ENCODE results near the gene PTGR2. TPM values are rescaled to one million over a fixed set of nuclear protein-coding genes. Genes with fewer than 3 reads are reported as not detected.

Gene PTGR2
- total RNA-seq, 1 donor from 2014 or later: 5.8 TPM

DNA sequence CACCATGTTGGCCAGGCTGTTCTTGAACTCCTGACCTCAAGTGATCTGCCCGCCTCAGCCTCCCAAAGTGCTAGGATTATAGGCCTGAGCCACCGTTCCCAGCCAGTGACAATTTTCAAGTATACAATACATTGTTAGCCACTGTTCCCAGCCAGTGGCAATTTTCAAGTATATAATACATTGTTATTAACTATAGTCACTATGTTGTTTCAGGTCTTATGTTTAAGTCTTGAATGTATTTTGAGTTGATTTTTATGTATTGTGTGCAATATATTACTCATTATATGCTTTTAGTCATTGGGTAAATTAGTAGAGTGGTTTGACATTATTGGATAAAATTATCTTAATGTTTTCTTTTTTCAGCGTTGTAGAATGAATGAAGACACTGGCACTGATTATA, 22.0 kb downstream of the PTGR2 start:
- no peaks in the 10 kb centered on the region for H3K79me2 ChIP-seq (ENCODE audit: insufficient read depth, low read length)
- H3K4me2 ChIP-seq (ENCODE audit: low read length): no peak overlapping the region
- H3K36me3 ChIP-seq (ENCODE audit: insufficient read depth, low read length): no peaks in the 10 kb centered on the region
- no peak for TF ChIP-seq EZH2 (IDR thresholded peaks at IDR 0.05; ENCODE audit: insufficient read depth, low read length)
- TF ChIP-seq, protein P1, sequence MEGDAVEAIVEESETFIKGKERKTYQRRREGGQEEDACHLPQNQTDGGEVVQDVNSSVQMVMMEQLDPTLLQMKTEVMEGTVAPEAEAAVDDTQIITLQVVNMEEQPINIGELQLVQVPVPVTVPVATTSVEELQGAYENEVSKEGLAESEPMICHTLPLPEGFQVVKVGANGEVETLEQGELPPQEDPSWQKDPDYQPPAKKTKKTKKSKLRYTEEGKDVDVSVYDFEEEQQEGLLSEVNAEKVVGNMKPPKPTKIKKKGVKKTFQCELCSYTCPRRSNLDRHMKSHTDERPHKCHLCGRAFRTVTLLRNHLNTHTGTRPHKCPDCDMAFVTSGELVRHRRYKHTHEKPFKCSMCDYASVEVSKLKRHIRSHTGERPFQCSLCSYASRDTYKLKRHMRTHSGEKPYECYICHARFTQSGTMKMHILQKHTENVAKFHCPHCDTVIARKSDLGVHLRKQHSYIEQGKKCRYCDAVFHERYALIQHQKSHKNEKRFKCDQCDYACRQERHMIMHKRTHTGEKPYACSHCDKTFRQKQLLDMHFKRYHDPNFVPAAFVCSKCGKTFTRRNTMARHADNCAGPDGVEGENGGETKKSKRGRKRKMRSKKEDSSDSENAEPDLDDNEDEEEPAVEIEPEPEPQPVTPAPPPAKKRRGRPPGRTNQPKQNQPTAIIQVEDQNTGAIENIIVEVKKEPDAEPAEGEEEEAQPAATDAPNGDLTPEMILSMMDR (IDR thresholded peaks at IDR 0.05; ENCODE audit: insufficient read depth, low read depth, low read length): no peak
- H3K9me3 ChIP-seq (ENCODE audit: insufficient read depth, low read depth, low read length): no peaks in the 10 kb centered on the region
- H3K4me3 Mint-ChIP-seq (ENCODE audit: unreplicated experiment): no peak overlapping the region
- H3K4me3 ChIP-seq (ENCODE audit: insufficient read depth, low read depth, low read length): no peak overlapping the region
- H3K27me3 ChIP-seq (ENCODE audit: insufficient read depth, low read length): no peaks in the 10 kb centered on the region
- H3K27me3 Mint-ChIP-seq (ENCODE audit: low read depth, unreplicated experiment): no peaks in the 10 kb centered on the region
- no peaks in the 10 kb centered on the region for H3K9me3 Mint-ChIP-seq (ENCODE audit: unreplicated experiment)
- H2AFZ ChIP-seq (ENCODE audit: low read depth, low read length): no peak overlapping the region
- no peak overlapping the region for H3K27ac ChIP-seq (ENCODE audit: low read depth, low read length)
- no peaks in the 10 kb centered on the region for H4K20me1 ChIP-seq (ENCODE audit: insufficient read depth, low read length)
- no peaks in the 10 kb centered on the region for H3K4me1 Mint-ChIP-seq (ENCODE audit: low read depth, unreplicated experiment)
- H3K9ac ChIP-seq (ENCODE audit: low read length): no peak overlapping the region
- H3K4me1 ChIP-seq (ENCODE audit: insufficient read depth, low read length): no peaks in the 10 kb centered on the region
- no peak for FAIRE-seq
- no peak overlapping the region for H3K27ac Mint-ChIP-seq (ENCODE audit: unreplicated experiment)
- peaks cover 1% of the 10 kb centered on the region for H3K36me3 Mint-ChIP-seq (ENCODE audit: low read depth, unreplicated experiment)
- DNase-seq (ENCODE audit: low read depth): no peak

DNA sequence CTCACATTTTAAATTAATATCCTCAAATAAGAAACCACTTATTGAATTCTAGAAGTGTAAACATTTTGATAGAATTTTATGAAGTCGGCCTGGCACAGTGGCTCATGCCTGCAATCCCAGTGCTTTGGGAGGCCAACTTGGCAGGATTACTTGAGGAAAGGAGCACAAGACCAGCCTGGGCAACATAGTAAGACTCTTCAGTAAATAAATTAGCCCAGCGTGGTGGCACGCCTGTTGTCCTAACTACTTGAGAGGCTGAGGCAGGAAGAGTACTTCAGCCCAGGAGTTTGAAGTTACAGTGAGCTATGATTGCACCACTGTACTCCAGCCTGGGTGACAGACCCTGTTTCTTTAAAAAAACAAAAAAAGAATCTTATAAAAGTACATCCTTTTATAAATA, 26.2 kb downstream of the PTGR2 start:
- Mint-ChIP-seq H3K9me3 (ENCODE audit: unreplicated experiment) (no peaks in the 10 kb centered on the region), H3K27me3 (ENCODE audit: low read depth, unreplicated experiment) (no peaks in the 10 kb centered on the region), H3K4me3 (ENCODE audit: unreplicated experiment) (no peak overlapping the region), H3K27ac (ENCODE audit: unreplicated experiment) (no peak overlapping the region), H3K36me3 (ENCODE audit: low read depth, unreplicated experiment) (peaks cover 1% of the 10 kb centered on the region), H3K4me1 (ENCODE audit: low read depth, unreplicated experiment) (no peaks in the 10 kb centered on the region)
- TF ChIP-seq EZH2 (IDR thresholded peaks at IDR 0.05; ENCODE audit: insufficient read depth, low read length): no peak
- TF ChIP-seq, protein P1 (IDR thresholded peaks at IDR 0.05; ENCODE audit: insufficient read depth, low read depth, low read length): no peak
- no peak overlapping the region for H3K27ac ChIP-seq (ENCODE audit: low read depth, low read length)
- no peaks in the 10 kb centered on the region for H3K9me3 ChIP-seq (ENCODE audit: insufficient read depth, low read depth, low read length)
- no peak overlapping the region for H3K9ac ChIP-seq (ENCODE audit: low read length)
- H3K27me3 ChIP-seq (ENCODE audit: insufficient read depth, low read length): no peaks in the 10 kb centered on the region
- DNase-seq (ENCODE audit: low read depth) (no peak), FAIRE-seq (no peak)
- H3K36me3 ChIP-seq (ENCODE audit: insufficient read depth, low read length): no peaks in the 10 kb centered on the region
- no peaks in the 10 kb centered on the region for H3K79me2 ChIP-seq (ENCODE audit: insufficient read depth, low read length)
- H3K4me3 ChIP-seq (ENCODE audit: insufficient read depth, low read depth, low read length): no peak overlapping the region
- no peaks in the 10 kb centered on the region for H3K4me1 ChIP-seq (ENCODE audit: insufficient read depth, low read length)
- H3K4me2 ChIP-seq (ENCODE audit: low read length): no peak overlapping the region
- no peak overlapping the region for H2AFZ ChIP-seq (ENCODE audit: low read depth, low read length)
- H4K20me1 ChIP-seq (ENCODE audit: insufficient read depth, low read length): no peaks in the 10 kb centered on the region

DNA sequence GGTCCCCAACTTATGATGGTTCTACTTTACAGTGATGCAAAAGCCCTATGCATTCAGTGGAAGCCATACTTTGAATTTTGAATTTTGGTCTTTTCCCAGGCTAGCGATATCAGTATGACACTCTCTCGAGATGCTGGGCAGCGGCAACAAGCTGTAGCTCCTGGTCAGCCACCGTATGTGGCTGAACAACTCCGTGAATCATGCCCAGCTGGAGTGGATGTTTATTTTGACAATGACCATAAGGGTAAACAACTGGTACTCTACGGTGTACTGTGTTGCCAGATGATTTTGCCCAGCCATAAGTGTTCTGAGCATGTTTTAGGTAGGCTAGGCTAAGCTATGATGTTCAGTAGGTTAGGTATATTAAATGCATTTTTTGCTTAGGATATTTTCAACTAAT, 26.8 kb downstream of the PTGR2 start:
- H3K4me3 Mint-ChIP-seq (ENCODE audit: unreplicated experiment): no peak overlapping the region

More for the DNA sequence above, 26.8 kb downstream of the PTGR2 start:
- Mint-ChIP-seq H3K27me3 (ENCODE audit: low read depth, unreplicated experiment) (no peaks in the 10 kb centered on the region), H3K36me3 (ENCODE audit: low read depth, unreplicated experiment) (peaks cover 1% of the 10 kb centered on the region), H3K4me1 (ENCODE audit: low read depth, unreplicated experiment) (no peaks in the 10 kb centered on the region), H3K9me3 (ENCODE audit: unreplicated experiment) (no peaks in the 10 kb centered on the region), H3K27ac (ENCODE audit: unreplicated experiment) (no peak overlapping the region)
- no peak overlapping the region for H2AFZ ChIP-seq (ENCODE audit: low read depth, low read length)
- no peaks in the 10 kb centered on the region for H3K79me2 ChIP-seq (ENCODE audit: insufficient read depth, low read length)
- DNase-seq (ENCODE audit: low read depth) (peak; percentile 39), FAIRE-seq (no peak)
- no peak overlapping the region for H3K4me2 ChIP-seq (ENCODE audit: low read length)
- H3K4me3 ChIP-seq (ENCODE audit: insufficient read depth, low read depth, low read length): no peak overlapping the region
- no peak overlapping the region for H3K9ac ChIP-seq (ENCODE audit: low read length)
- H3K27ac ChIP-seq (ENCODE audit: low read depth, low read length): no peak overlapping the region
- no peak for TF ChIP-seq EZH2 (IDR thresholded peaks at IDR 0.05; ENCODE audit: insufficient read depth, low read length)
- TF ChIP-seq, protein P1 (IDR thresholded peaks at IDR 0.05; ENCODE audit: insufficient read depth, low read depth, low read length): no peak
- H3K9me3 ChIP-seq (ENCODE audit: insufficient read depth, low read depth, low read length): no peaks in the 10 kb centered on the region
- H3K36me3 ChIP-seq (ENCODE audit: insufficient read depth, low read length): no peaks in the 10 kb centered on the region
- H4K20me1 ChIP-seq (ENCODE audit: insufficient read depth, low read length): no peaks in the 10 kb centered on the region
- no peaks in the 10 kb centered on the region for H3K27me3 ChIP-seq (ENCODE audit: insufficient read depth, low read length)
- no peaks in the 10 kb centered on the region for H3K4me1 ChIP-seq (ENCODE audit: insufficient read depth, low read length)
